ENCODE data around the gene GRIP2. TPM values are rescaled to one million over a fixed set of nuclear protein-coding genes. Genes with fewer than 3 reads are reported as not detected.

The GRIP2 gene
- total and polyA plus RNA-seq, 2 donors (not counting 3 experiments of a cell fraction or from before 2014, with no cell fraction given), result not detected

GRCh38 chr3:14512281-14512941, 27.7 kb downstream of the GRIP2 start:
- dilution Hi-C loops (cut with MboI; ENCODE audit: extremely low pct_ligation_motif_present, low sequenced_read_pairs) (no loop called here), intact Hi-C loops (cut with micrococcal nuclease) (no loop called here)
- no peak overlapping the region for H3K9ac ChIP-seq (replicated peaks; ENCODE audit: extremely low read depth, insufficient read depth, low read length)
- no peak for DNase-seq (ENCODE audit: low read depth, low spot score)
- BruUV-seq (replicated peaks), result no TSS peak
- no peaks in the 10 kb centered on the region for H3K9me3 ChIP-seq (replicated peaks; ENCODE audit: control insufficient read depth, insufficient read depth, low read length)
- POLR2A ChIA-PET, result no interaction called here
- H3K4me1 ChIP-seq (ENCODE audit: control insufficient read depth, extremely low read depth, insufficient read depth, low read length), result no peaks in the 10 kb centered on the region
- no peak overlapping the region for H2AFZ ChIP-seq (ENCODE audit: low read depth, low read length)
- TF ChIP-seq EZH2 (IDR thresholded peaks at IDR 0.05; ENCODE audit: borderline replicate concordance, low read depth, low read length, severe bottlenecking) (no peak), CTCF (IDR thresholded peaks at IDR 0.05; ENCODE audit: extremely low read depth in 1 of 2, insufficient read depth in 1 of 2, low read depth in 1 of 2, low read length in 2 of 2) (no peak), POLR2AphosphoS5 (IDR thresholded peaks at IDR 0.05; ENCODE audit: insufficient read depth, low read depth, low read length) (no peak), MYC (IDR thresholded peaks at IDR 0.05; ENCODE audit: low read depth, low read length) (no peak), POLR2A (IDR thresholded peaks at IDR 0.05; ENCODE audit: low read depth, low read length) (no peak), FOS (IDR thresholded peaks at IDR 0.05; ENCODE audit: borderline replicate concordance, insufficient read depth, low read length) (no peak), MAX (IDR thresholded peaks at IDR 0.05; ENCODE audit: insufficient read depth, insufficient read length) (no peak), GATA2 (IDR thresholded peaks at IDR 0.05; ENCODE audit: insufficient read depth, insufficient read length, low read depth, low read length) (no peak), JUN (IDR thresholded peaks at IDR 0.05; ENCODE audit: borderline replicate concordance, insufficient read depth, insufficient read length, low read depth) (no peak)
- no peak for FAIRE-seq
- H3K27me3 ChIP-seq (ENCODE audit: control insufficient read depth in 2 of 2, insufficient read depth in 2 of 2, low read length in 2 of 2), result no peaks in the 10 kb centered on the region
- H3K79me2 ChIP-seq (ENCODE audit: control insufficient read depth, insufficient read depth, low read length), result no peaks in the 10 kb centered on the region
- no peaks in the 10 kb centered on the region for H3K9me1 ChIP-seq (replicated peaks; ENCODE audit: control insufficient read depth, extremely low read depth, insufficient read depth, low read length)
- no peaks in the 10 kb centered on the region for H3K36me3 ChIP-seq (ENCODE audit: control insufficient read depth in 2 of 2, extremely low read depth in 1 of 2, insufficient read depth in 2 of 2, low read length in 2 of 2)
- H3K27ac ChIP-seq (ENCODE audit: insufficient read depth, low read depth, low read length), result no peak overlapping the region
- CTCF ChIA-PET, result interaction anchor here (0.8 to 1.7 kb wide), 7 partner anchors 7 to 309 kb away, joined by 3 to 4 read pairs (median 3); no protein-coding TSS in a partner anchor
- H3K4me3 ChIP-seq (replicated peaks in 1 of 3; ENCODE audit: insufficient read depth in 1 of 3, low read depth in 1 of 3, low read length in 3 of 3), result no peak overlapping the region
- H3K4me2 ChIP-seq (ENCODE audit: insufficient read depth, low read length), result no peak overlapping the region
- H4K20me1 ChIP-seq (replicated peaks; ENCODE audit: control insufficient read depth, extremely low read depth, insufficient read depth, low read length), result no peaks in the 10 kb centered on the region

All from endothelial cell of umbilical vein (primary cell).